GM21360 (cell line): ENCODE results near the gene PIK3R6.

Experiments
- ATAC-seq: cut with Tn5 transposase; IDR thresholded peaks from one replicate; pipeline ENCODE4 v1.9.1; 2021; ENCODE audit warnings: mild to moderate bottlenecking, moderate library complexity; ENCODE audit not compliant: unreplicated experiment

PIK3R6 gene

GRCh38 chr17:8867361-8867981 is at the start of gene PIK3R6:
Gene PIK3R6 (minus strand): TSS chr17:8867674. CDS start chr17:8849794, 17,880 bp downstream.
- ATAC-seq: no peak

- ATAC-seq: no peak
Measured at GRCh38 chr17:8916466-8916865, 49.0 kb upstream of the PIK3R6 start.

- ATAC-seq: no peak
Measured at GRCh38 chr17:8914554-8914953, 47.1 kb upstream of the PIK3R6 start.

- ATAC-seq: no peak
Measured at GRCh38 chr17:8913879-8914278, 46.4 kb upstream of the PIK3R6 start.

- no peak for ATAC-seq
Measured at GRCh38 chr17:8913091-8913490, 45.6 kb upstream of the PIK3R6 start.

- ATAC-seq: no peak
Measured at GRCh38 chr17:8912084-8912981, 44.9 kb upstream of the PIK3R6 start.

GRCh38 chr17:8910969-8911604 is 43.6 kb upstream of the PIK3R6 start:
- ATAC-seq: no peak

GRCh38 chr17:8909586-8910270 is 42.3 kb upstream of the PIK3R6 start:
- no peak for ATAC-seq

GRCh38 chr17:8905331-8905730 is 37.9 kb upstream of the PIK3R6 start:
- ATAC-seq: no peak

- no peak for ATAC-seq
Measured at GRCh38 chr17:8904686-8905085, 37.2 kb upstream of the PIK3R6 start.

GRCh38 chr17:8904201-8904600 is 36.7 kb upstream of the PIK3R6 start:
- no peak for ATAC-seq

GRCh38 chr17:8900626-8901585 is 33.4 kb upstream of the PIK3R6 start:
- no peak for ATAC-seq

GRCh38 chr17:8900207-8900606 is 32.7 kb upstream of the PIK3R6 start:
- ATAC-seq: no peak

GRCh38 chr17:8898636-8899035 is 31.2 kb upstream of the PIK3R6 start:
- ATAC-seq: no peak

GRCh38 chr17:8898126-8898525 is 30.7 kb upstream of the PIK3R6 start:
- no peak for ATAC-seq

- no peak for ATAC-seq
Measured at GRCh38 chr17:8896641-8897635, 29.5 kb upstream of the PIK3R6 start.

- ATAC-seq: no peak
Measured at GRCh38 chr17:8896087-8896486, 28.6 kb upstream of the PIK3R6 start.

- no peak for ATAC-seq
Measured at GRCh38 chr17:8894673-8895578, 27.5 kb upstream of the PIK3R6 start.
